Hematopoietic multipotent progenitor cell treated with erythropoietin and hydrocortisone succinate and interleukin-3 and kit ligand, for 4 days (in vitro differentiated cells): ENCODE results near the gene CELSR1.

Experiments
- DNase-seq: peaks from one replicate; pipeline ENCODE4 v3.0.0-alpha.2; 2015

CELSR1 gene, protein sequence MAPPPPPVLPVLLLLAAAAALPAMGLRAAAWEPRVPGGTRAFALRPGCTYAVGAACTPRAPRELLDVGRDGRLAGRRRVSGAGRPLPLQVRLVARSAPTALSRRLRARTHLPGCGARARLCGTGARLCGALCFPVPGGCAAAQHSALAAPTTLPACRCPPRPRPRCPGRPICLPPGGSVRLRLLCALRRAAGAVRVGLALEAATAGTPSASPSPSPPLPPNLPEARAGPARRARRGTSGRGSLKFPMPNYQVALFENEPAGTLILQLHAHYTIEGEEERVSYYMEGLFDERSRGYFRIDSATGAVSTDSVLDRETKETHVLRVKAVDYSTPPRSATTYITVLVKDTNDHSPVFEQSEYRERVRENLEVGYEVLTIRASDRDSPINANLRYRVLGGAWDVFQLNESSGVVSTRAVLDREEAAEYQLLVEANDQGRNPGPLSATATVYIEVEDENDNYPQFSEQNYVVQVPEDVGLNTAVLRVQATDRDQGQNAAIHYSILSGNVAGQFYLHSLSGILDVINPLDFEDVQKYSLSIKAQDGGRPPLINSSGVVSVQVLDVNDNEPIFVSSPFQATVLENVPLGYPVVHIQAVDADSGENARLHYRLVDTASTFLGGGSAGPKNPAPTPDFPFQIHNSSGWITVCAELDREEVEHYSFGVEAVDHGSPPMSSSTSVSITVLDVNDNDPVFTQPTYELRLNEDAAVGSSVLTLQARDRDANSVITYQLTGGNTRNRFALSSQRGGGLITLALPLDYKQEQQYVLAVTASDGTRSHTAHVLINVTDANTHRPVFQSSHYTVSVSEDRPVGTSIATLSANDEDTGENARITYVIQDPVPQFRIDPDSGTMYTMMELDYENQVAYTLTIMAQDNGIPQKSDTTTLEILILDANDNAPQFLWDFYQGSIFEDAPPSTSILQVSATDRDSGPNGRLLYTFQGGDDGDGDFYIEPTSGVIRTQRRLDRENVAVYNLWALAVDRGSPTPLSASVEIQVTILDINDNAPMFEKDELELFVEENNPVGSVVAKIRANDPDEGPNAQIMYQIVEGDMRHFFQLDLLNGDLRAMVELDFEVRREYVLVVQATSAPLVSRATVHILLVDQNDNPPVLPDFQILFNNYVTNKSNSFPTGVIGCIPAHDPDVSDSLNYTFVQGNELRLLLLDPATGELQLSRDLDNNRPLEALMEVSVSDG (N-terminal part only)

GRCh38 chr22:46537225-46537945 is at the start of gene CELSR1:
CELSR1 (minus strand) TSS chr22:46537620; CDS start chr22:46537170, 450 bp downstream.
- peak; percentile 30 for DNase-seq

DNA sequence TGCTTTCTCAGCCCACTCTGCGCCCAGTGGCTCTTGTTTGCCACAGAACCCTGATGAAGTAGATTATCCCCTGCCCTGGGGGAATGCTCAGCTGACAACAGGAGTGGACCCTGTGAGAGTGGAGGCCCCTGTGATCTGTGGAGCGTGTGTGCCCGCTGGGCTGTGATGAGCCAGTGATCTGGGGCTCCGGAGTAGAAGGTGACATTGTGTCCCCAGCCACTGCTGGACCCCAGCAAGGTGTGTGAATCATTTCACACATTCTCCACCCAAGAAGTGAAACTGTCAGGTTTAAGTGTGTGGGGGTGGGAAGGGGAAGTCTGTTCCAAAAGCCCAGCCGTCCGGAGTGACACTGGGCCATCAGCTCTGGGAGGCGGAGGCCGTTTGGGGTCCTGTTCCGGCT is 49.6 kb upstream of the CELSR1 start:
- DNase-seq, result no peak

GRCh38 chr22:46586531-46587011 is 49.2 kb upstream of the CELSR1 start:
- no peak for DNase-seq

DNA sequence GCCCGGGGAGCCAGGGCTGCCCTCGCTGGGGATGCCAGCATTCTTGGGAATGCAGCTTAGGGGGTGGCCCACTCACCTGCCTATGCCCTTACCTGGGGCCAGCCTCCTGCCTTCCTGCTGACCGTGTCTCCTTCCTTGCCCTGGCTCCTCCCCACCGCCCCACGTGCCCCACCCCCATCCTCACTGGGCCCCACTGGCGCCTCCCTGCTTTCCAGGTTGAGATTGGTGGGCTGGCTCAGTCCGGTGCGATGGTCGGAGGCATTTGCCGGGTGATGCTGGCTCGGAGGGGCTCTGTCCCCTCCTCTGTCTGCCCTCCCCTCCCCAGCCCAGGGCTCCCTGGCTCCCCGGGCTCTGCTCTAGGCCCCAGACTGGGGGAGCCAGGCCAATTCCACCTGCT is 48.7 kb upstream of the CELSR1 start:
- DNase-seq, result no peak

- no peak for DNase-seq
These were observed 48.1 kb upstream of the CELSR1 start for GRCh38 chr22:46585340-46586122.

GRCh38 chr22:46584081-46584921 is 46.9 kb upstream of the CELSR1 start:
- no peak for DNase-seq

DNA sequence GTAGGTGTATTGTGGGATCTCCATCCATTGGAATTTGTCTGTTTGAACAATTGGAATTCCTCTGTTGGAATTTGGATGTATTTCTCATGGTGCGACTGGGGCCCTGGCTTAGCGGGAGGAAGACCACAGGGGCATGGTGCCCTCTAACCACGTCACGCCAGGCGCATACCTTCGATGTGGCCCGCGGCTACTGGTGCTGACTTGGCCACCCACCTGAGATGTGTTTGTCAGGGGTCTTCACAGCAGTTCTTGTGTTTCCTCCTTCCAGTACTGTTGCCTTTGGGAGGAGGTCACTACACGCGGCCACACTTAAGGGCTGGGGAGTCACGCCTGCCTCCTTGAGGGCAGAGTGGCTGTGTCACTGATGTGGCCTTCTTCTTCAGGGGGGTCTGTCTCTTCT is 46.2 kb upstream of the CELSR1 start:
- no peak for DNase-seq

DNA sequence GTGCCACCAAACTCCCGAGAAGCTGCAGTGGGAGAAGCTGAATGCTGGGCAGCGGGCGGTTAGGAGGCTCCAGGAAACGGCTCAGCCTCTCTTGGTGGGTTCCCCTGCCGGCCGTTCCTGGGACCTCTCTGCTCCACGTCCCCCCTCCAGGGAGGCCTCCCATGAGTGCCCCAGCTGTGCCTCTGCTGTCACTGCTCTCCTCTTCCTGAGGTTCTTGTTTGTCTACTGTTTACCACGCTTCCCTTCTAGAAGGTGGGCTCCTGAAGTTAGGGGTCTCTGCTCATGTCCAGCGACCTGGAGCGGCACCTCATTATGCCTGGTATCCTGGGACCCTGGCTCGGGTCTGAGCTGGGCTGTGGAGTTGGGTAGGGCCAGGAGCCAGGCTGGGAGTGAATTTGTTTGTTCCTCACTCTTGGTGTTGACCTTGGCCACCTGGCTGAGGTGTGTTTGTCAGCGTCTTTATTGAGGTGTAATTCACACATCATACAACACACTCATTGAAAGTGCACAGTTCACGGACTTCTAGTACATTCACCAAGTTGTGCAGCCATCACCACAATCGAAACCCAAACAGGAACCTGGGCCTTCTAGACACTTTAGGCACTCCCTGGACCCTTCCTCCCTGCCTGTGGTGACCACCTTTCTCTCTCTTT is 45.0 kb upstream of the CELSR1 start:
- no peak for DNase-seq

GRCh38 chr22:46581538-46582244 is 44.3 kb upstream of the CELSR1 start:
- peak; percentile 65 for DNase-seq

DNA sequence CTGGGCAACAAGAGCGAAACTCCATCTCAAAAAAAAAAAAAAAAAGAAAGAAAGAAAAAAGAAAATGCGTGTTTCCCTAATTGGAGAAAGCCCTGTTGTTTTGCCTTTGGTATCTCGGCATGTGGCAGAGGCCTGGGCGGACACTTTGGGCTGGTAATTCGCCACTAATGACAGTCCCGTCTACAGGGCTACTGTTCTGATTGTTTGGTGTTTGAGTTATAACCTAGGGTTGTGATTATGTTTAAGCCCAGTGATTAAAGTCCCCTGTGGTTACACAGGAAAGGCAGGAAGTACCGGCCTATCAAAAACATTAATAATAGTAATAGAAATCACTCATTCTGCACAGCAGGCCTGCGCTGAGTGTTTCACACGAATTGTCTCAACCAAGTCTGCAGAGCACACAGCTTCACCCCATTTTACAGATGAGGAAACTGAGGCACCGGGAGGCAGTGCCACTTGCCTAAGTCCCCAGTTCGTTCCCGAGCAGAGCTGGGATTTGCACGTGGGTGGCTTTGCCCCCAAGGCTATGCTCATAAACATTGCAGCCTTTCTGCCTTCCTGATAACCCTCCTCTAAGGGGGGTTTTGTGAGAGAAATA is 43.6 kb upstream of the CELSR1 start:
- DNase-seq, result no peak

DNA sequence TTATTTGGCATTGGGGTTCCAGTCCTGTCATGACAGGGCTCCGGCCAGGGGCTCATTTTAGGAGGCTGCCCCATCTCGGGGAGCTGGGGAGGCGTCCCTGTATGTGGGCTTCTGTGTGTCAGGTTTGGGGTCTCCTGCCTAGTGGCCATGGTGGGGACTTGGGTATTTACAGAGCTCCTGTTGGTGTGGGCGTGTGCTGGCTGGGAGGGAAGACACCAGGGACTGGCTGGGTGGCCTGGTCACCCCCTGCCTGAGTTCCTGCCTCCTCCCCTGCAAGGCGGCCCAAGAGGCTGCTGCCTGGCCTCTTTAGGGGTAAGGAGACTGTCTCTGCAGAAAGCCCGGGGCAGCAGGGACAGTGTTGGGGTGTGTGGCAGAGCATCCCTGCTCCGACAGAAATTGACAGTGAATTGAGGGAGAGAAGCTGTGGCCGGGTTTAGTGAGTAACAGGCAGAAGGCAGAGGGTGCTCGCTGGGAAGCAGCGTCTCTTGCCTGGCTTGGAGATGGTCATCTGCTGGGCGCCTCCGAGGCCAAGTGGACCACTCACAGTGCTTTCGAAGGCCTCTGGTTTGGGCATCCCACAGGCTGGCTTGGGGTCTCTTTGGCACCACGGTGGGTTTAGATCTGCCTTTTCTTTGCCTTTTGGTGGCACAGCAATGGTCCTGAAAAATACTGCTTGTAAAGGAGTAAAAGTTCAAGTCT is 42.5 kb upstream of the CELSR1 start:
- DNase-seq, result no peak

GRCh38 chr22:46578824-46579561 is 41.6 kb upstream of the CELSR1 start:
- no peak for DNase-seq

DNA sequence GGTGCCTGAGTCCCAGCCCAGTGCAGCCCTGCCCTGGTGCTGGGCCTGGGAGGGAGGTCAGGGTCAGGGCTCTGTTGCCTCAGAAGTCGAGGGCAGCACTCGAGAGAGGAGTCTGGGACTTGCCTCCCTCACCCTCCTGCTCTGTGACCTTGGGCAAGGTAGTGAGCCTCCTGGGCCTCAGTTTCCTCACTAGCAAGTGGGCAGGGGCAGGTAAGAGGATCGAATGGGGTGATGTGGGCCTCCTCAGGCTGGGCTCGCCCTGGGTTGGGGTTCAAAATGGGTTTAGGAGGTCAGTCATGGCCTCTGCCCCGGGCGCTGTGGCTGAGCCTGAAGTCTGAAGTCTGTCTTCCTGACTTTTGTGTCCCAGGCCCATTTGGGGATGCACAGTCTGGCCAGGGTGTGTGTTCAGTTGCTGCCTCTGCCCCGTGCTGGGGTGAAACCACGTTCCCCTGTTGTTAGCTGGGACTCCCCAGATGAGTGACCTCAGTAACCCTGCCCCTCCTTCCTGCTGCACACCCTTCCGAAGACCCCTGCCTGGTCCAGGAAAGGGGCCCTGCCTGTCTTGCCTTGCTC is 40.9 kb upstream of the CELSR1 start:
- DNase-seq, result no peak

DNA sequence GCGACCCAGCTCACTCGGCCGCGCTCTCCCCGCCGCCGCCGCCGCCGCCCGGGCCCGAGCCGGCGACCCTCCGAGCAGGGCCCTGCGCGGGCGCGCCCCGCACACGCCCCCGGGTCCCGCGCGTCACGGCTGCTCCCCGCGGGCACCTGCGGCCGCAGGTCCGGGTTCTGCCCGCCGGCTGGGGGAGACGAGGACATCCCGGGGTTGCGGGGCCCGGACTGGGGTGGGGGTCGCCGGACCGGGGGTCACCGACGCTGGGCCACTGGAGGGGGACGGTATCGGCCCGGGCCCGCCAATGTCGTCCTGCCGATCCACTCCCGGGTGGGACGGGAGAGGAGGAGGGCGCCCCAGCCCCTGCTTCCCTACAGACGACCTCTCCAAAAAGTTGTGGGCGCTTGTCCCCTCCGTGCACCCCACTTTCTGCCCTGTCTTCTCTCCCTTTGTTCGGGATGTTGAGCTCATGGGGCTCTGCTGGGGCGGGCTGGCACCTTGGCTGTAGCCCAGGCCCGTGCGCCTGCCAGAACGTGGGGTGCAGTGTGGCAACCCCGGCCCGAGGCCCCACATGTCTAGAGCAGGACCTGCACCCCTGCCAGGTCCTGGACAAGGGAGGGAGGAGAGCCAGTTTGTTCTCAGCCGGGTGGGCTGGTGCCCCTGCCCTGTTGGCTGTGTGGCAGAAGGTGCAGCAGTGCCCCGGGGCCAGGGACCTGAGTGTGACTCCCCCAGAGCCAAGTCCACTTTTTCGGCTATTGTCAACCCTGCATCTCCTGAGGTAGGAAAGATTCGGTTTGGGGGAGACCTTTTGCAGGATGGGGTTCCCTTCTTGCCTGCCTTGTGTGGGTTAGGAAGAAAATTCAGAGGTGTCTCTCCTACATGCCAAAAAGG is 40.2 kb upstream of the CELSR1 start:
- no peak for DNase-seq

- peak; percentile 85 for DNase-seq
These were observed 39.3 kb upstream of the CELSR1 start for GRCh38 chr22:46576556-46577367.
